Erythroblast (primary cell): Measurements from ENCODE around the gene ZSWIM8.

Experiments
- GATA1 ChIP-seq: IDR thresholded peaks from 2 replicates; pipeline ENCODE4 v1.6.1; 2011; ENCODE audit warnings: low read depth, mild to moderate bottlenecking, control low read depth, low read length, moderate library complexity
- POLR2A ChIP-seq: IDR thresholded peaks from 2 replicates; pipeline ENCODE4 v1.6.1; 2011; ENCODE audit warnings: mild to moderate bottlenecking, low read length

- TF ChIP-seq POLR2A (peak; percentile 8), GATA1 (no peak)
These were observed 13.6 kb downstream of the ZSWIM8 start for GRCh38 chr10:73798927-73799560.
